ENCODE data around the gene PMPCA.

Gene PMPCA

DNA sequence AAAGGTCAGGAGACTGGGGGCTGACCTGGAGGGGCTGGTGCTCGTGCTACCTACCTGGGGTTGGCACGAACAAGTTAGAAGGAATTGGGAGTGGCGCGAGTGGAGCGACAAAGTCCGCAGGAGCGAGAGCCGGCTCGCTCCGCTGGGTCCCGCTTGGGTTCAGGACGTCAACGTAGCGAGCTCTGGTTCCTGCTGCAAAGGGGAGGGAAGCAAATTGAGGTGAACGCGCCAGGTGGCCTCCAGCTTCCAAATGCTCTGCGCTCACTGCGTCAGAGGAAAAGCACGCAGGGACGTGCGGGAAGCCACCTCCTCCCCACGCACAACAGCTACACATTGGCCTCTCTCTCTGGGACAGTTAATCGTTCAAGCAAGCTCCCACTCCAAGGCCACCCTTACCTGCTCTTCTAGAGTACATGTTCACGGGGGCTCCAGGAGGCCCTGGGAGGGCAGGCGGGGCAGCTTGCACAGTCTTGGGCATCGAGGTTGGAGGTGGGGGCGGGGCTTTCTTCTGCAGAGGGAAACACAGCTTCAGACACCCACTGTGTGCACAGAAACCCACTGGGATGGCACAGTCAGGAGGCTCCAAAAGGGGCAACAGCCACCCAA, 36.8 kb downstream of the PMPCA start:
- H3K27ac ChIP-seq (ENCODE audit: low read depth, low read length, severe bottlenecking), result no peak overlapping the region
- no peaks in the 10 kb centered on the region for H3K4me1 ChIP-seq (ENCODE audit: control insufficient read depth, insufficient read depth, low read length, poor library complexity, severe bottlenecking)
- no peak overlapping the region for H3K4me3 ChIP-seq (ENCODE audit: extremely low read depth, insufficient read depth, low read length, poor library complexity, severe bottlenecking)
- WGBS, 2 experiments (ENCODE audit: insufficient coverage in 2 of 2), result 95 to 96% methylated on average over 23 to 27 of the region's 27 CpGs
- no peaks in the 10 kb centered on the region for H3K9me3 ChIP-seq (ENCODE audit: control insufficient read depth, low read length)
- H3K36me3 ChIP-seq (ENCODE audit: control insufficient read depth, insufficient read depth, low read length), result peaks cover 90% of the 10 kb centered on the region

DNA sequence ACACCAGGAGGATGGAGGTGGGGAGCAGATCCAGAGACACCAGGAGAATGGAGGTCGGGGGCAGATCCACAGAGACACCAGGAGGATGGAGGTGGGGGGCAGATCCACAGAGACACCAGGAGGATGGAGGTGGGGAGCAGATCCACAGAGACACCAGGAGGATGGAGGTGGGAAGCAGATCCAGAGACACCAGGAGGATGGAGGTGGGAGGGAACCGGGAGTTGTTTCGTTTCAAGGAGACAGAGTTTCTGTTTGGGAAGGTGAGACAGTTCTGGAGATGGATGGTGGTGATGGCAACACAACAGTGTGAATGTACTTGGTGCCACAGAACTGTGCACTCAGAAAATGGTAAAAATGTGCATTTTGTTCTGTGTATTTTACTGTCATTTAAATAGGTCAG, 38.2 kb downstream of the PMPCA start:
- 100% methylated on average over 3 of the region's 3 CpGs for WGBS, 2 experiments (ENCODE audit: insufficient coverage in 2 of 2)
- H3K36me3 ChIP-seq (ENCODE audit: control insufficient read depth, insufficient read depth, low read length), result peaks cover 89% of the 10 kb centered on the region

DNA sequence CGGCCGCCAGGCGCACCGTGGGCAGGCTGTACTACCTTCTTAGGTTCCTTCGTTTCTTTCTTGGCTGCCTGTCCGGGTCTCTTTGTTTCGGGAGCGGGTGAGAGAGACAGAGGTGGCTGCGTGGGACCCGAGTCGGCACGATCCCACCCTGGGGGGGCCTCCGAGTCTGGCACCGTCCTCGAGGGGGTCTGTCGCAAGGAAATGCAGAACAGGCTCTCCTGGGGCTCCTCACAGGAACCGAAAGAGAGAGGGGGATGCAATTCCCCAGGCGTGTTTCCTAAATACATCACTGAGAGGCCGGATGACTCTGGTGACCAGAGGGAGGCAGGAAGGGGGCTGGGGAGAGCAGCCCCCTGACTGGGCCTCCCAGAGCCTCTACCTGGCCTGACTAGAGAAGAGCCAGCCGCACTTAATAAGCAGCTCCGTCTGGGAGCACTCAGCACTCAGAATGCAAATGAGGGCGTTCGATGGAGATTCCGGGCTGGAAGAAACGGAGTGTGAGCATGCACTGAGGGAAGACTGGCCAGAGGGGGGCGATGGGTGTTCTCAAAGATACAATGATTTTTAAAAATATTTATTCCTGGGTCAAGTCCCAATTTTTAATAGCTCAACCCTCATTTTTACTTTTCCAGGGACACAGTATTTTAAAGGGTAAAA, 40.9 kb downstream of the PMPCA start:
- H3K36me3 ChIP-seq (ENCODE audit: control insufficient read depth, insufficient read depth, low read length), result peaks cover 89% of the 10 kb centered on the region
- no peaks in the 10 kb centered on the region for H3K9me3 ChIP-seq (ENCODE audit: control insufficient read depth, low read length)
- H3K4me1 ChIP-seq (ENCODE audit: control insufficient read depth, insufficient read depth, low read length, poor library complexity, severe bottlenecking), result no peaks in the 10 kb centered on the region
- 96% methylated on average over 22 to 25 of the region's 26 CpGs for WGBS, 2 experiments (ENCODE audit: insufficient coverage in 2 of 2)
- H3K27ac ChIP-seq (ENCODE audit: low read depth, low read length, severe bottlenecking), result no peak overlapping the region
- no peak overlapping the region for H3K4me3 ChIP-seq (ENCODE audit: extremely low read depth, insufficient read depth, low read length, poor library complexity, severe bottlenecking)

More for the DNA sequence above, 38.2 kb downstream of the PMPCA start:
- H3K4me3 ChIP-seq (ENCODE audit: extremely low read depth, insufficient read depth, low read length, poor library complexity, severe bottlenecking), result no peak overlapping the region
- H3K4me1 ChIP-seq (ENCODE audit: control insufficient read depth, insufficient read depth, low read length, poor library complexity, severe bottlenecking), result no peaks in the 10 kb centered on the region
- H3K9me3 ChIP-seq (ENCODE audit: control insufficient read depth, low read length), result no peaks in the 10 kb centered on the region
- no peak overlapping the region for H3K27ac ChIP-seq (ENCODE audit: low read depth, low read length, severe bottlenecking)

DNA sequence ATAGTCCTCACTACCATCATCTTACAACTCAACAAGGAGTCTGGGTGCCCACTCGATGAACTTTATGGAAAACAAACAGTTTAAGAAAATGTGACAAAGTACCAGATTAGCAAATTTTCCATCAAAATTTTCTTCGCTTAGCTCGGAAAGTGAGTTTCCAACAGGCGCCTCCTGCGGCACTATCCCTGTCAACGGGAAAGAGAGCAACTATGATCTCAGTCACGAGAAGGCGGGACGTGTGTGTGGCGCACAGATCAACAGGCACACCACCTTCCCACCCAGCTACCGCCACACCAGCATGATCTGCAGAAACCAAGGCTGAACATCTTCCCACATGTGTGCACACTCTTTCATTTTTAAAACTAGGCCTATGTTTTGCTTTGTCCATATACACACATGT, 42.9 kb downstream of the PMPCA start:
- no peak overlapping the region for H3K27ac ChIP-seq (ENCODE audit: low read depth, low read length, severe bottlenecking)
- H3K9me3 ChIP-seq (ENCODE audit: control insufficient read depth, low read length), result no peaks in the 10 kb centered on the region
- peaks cover 89% of the 10 kb centered on the region for H3K36me3 ChIP-seq (ENCODE audit: control insufficient read depth, insufficient read depth, low read length)
- no peak overlapping the region for H3K4me3 ChIP-seq (ENCODE audit: extremely low read depth, insufficient read depth, low read length, poor library complexity, severe bottlenecking)
- 97 to 98% methylated on average over 11 of the region's 11 CpGs for WGBS, 2 experiments (ENCODE audit: insufficient coverage in 2 of 2)
- no peaks in the 10 kb centered on the region for H3K4me1 ChIP-seq (ENCODE audit: control insufficient read depth, insufficient read depth, low read length, poor library complexity, severe bottlenecking)

DNA sequence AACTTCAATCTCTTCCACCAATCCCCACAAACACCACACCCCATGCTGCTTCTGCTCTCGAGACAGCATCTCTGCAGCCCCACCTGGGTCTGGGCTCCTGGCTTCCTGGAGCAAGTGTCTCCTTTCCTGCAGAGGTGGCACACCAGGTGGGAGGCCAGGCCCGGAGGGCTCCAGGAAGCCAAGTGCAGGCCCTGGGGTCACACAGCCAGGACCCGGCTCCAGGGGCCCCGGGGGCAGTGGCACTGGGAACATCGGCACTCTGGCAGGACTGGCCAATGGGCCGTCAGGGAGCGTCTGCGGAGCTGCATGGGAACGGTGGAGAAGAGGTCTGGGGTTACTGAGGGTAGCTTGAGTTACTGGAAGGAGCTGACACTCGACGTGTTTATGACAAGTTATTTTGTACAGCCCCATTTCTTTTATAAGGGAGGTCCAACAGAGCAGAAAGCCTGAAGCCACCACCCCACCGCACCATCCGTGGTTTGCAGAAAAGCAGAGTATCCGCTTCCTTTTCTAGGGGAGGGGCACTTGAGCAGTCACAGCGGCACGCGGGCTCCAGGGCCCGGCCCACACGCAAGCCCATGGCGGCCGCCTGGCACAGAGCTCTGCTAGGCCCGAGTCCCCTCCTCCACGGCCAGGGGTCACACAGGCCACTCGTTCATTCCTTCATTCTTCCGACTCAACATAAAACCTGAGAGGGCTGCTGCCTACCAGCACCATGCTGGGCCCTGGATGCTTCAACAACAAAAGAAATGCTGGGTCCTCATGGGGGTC, 43.8 kb downstream of the PMPCA start:
- Histone ChIP-seq H3K36me3 (ENCODE audit: control insufficient read depth, insufficient read depth, low read length) (peaks cover 89% of the 10 kb centered on the region), H3K4me3 (ENCODE audit: extremely low read depth, insufficient read depth, low read length, poor library complexity, severe bottlenecking) (no peak overlapping the region), H3K4me1 (ENCODE audit: control insufficient read depth, insufficient read depth, low read length, poor library complexity, severe bottlenecking) (no peaks in the 10 kb centered on the region), H3K9me3 (ENCODE audit: control insufficient read depth, low read length) (no peaks in the 10 kb centered on the region), H3K27ac (ENCODE audit: low read depth, low read length, severe bottlenecking) (no peak overlapping the region)
- 96 to 99% methylated on average over 19 to 21 of the region's 25 CpGs for WGBS, 2 experiments (ENCODE audit: insufficient coverage in 2 of 2)

DNA sequence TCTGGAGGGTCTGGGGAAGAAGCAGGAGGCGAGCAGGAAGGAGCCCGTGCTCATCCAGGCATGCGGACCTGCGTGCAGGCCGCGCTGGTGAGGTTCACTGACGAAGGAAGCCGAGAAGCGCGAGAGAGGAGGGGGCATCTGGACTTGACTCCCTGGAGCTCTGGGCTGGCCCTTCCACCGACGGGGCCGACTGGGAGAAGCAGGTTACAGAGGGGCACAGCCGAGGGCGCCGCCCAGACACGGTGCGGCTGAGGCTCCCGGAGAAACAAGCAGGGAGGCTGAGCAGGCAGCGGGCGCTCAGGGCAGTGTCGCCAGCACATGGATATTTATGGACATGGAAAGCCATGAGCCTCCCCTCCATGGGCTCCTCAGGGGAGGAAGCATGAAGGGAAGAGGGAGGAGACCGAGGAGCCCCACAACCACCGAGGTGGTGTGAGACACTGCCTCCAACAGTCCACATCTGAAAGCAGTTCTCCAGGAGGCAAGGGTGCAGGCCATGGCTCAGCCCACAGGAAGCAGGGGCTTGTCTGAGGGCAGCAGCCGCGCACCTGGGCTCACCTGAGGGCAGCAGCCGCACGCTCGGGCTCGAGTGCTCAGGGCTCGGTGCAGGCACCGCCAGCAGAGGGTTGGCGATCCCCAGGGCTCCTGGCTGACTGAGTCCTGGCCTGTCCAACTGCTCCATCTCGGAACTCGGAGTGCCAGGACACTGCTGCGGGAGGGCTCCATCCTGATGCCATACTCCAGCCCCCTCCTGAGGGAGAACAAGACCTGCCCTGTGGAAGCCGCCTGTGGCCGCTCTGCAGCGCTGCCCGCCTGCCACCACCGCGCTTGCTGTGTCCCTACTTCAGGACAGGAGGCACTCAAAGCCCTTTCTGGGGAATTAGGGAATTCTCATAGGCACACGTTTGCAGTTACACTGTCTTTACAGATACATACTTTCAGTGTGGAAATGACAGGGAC, 44.9 kb downstream of the PMPCA start:
- Histone ChIP-seq H3K36me3 (ENCODE audit: control insufficient read depth, insufficient read depth, low read length) (peaks cover 89% of the 10 kb centered on the region), H3K4me1 (ENCODE audit: control insufficient read depth, insufficient read depth, low read length, poor library complexity, severe bottlenecking) (no peaks in the 10 kb centered on the region), H3K9me3 (ENCODE audit: control insufficient read depth, low read length) (no peaks in the 10 kb centered on the region), H3K4me3 (ENCODE audit: extremely low read depth, insufficient read depth, low read length, poor library complexity, severe bottlenecking) (no peak overlapping the region), H3K27ac (ENCODE audit: low read depth, low read length, severe bottlenecking) (no peak overlapping the region)
- 97 to 98% methylated on average over 36 to 41 of the region's 43 CpGs for WGBS, 2 experiments (ENCODE audit: insufficient coverage in 2 of 2)

DNA sequence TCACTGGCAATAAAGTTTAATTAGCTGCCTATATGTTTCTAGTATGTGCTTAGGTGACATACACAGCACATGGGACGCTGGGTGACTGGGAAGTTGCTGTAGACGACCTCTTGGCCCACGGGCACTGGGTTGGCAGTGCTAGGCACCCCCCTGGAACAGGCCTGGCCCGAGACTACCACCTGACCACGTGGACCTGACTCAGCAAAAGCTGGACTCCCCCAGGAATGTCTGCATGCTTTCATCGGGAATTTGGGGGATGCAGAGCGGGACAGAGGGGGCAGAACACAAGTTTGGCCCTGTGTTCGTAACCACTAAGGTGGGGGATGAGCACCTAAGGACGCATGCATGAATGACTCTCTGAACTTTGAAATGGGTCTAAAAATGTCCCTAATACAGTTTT, 45.8 kb downstream of the PMPCA start:
- Histone ChIP-seq H3K9me3 (ENCODE audit: control insufficient read depth, low read length) (no peaks in the 10 kb centered on the region), H3K4me1 (ENCODE audit: control insufficient read depth, insufficient read depth, low read length, poor library complexity, severe bottlenecking) (no peaks in the 10 kb centered on the region), H3K4me3 (ENCODE audit: extremely low read depth, insufficient read depth, low read length, poor library complexity, severe bottlenecking) (no peak overlapping the region), H3K36me3 (ENCODE audit: control insufficient read depth, insufficient read depth, low read length) (peaks cover 89% of the 10 kb centered on the region), H3K27ac (ENCODE audit: low read depth, low read length, severe bottlenecking) (no peak overlapping the region)
- 93 to 98% methylated on average over 7 to 9 of the region's 9 CpGs for WGBS, 2 experiments (ENCODE audit: insufficient coverage in 2 of 2)

DNA sequence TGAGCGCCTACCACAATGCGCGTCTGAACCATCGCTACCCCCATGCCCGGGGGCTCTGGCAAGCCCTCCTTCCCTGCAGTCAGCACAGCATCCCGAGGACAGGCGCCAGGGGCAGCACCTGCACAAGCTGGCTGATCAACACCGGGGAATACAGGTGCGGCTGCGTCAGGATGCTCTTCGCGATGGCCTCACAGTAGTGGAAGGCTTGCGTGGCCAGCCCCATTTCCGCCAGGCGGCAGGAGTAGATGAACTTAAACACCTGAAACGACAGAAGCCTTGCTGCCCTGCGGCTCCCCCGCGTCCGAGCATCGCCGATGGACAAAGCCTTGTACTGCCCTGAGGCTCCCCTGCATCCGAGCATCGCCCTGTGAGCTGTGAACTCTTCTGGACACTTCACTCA, 46.9 kb downstream of the PMPCA start:
- Histone ChIP-seq H3K4me3 (ENCODE audit: extremely low read depth, insufficient read depth, low read length, poor library complexity, severe bottlenecking) (no peak overlapping the region), H3K9me3 (ENCODE audit: control insufficient read depth, low read length) (no peaks in the 10 kb centered on the region), H3K27ac (ENCODE audit: low read depth, low read length, severe bottlenecking) (no peak overlapping the region), H3K4me1 (ENCODE audit: control insufficient read depth, insufficient read depth, low read length, poor library complexity, severe bottlenecking) (no peaks in the 10 kb centered on the region), H3K36me3 (ENCODE audit: control insufficient read depth, insufficient read depth, low read length) (peaks cover 93% of the 10 kb centered on the region)
- WGBS, 2 experiments (ENCODE audit: insufficient coverage in 2 of 2), result 97 to 99% methylated on average over 24 of the region's 24 CpGs

DNA sequence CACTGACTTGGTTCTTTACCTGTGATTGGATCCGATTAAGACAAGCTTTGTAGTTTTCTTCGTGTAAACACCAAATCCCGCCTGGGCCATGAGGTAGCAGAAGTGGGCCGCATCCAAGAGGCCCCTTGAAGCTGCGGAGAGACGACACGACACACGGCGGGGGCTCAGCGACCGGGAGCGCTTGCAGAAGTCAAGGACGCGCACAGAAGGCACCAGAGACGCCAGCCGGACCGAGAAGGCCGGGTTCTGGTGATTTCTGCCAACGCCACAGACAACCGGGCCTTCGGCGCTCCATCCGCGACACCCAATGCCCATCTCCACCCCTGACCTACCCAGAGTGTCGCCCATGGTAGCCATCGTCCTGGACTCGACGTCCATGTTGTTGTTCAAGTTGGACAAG, 49.0 kb downstream of the PMPCA start:
- H3K27ac ChIP-seq (ENCODE audit: low read depth, low read length, severe bottlenecking), result no peak overlapping the region
- H3K9me3 ChIP-seq (ENCODE audit: control insufficient read depth, low read length), result no peaks in the 10 kb centered on the region
- no peak overlapping the region for H3K4me3 ChIP-seq (ENCODE audit: extremely low read depth, insufficient read depth, low read length, poor library complexity, severe bottlenecking)
- no peaks in the 10 kb centered on the region for H3K4me1 ChIP-seq (ENCODE audit: control insufficient read depth, insufficient read depth, low read length, poor library complexity, severe bottlenecking)
- 93 to 94% methylated on average over 28 of the region's 28 CpGs for WGBS, 2 experiments (ENCODE audit: insufficient coverage in 2 of 2)
- H3K36me3 ChIP-seq (ENCODE audit: control insufficient read depth, insufficient read depth, low read length), result peaks cover 98% of the 10 kb centered on the region

DNA sequence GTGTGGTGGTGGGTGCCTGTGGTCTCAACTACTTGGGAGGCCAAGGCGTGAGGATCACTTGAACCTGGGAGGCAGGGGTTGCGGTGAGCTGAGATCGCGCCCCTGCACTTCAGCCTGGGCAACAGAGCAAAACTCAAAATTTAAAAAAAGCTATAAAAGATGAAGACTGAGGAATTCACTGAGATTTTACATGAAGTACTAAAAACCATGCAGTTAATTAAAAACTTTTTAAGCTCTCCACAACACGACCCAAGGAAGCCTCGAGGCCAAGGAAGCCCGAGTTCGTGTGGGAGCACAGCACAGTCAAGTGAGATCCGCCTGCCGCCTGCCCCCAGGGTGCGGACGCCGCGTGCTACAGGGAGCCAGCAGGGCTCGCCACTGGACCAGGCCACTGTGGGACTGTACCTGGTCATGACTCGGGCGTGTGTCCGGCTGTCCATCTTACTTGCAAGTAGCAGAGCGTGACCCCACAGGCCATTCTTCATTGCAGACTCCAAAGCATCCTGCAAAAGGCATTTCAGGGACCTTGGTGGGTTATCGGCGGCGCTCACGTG, 50.4 kb downstream of the PMPCA start:
- H3K4me3 ChIP-seq (ENCODE audit: extremely low read depth, insufficient read depth, low read length, poor library complexity, severe bottlenecking), result no peak overlapping the region
- no peak overlapping the region for H3K27ac ChIP-seq (ENCODE audit: low read depth, low read length, severe bottlenecking)
- WGBS, 2 experiments (ENCODE audit: insufficient coverage in 2 of 2), result 96 to 98% methylated on average over 22 to 23 of the region's 23 CpGs
- peaks cover 98% of the 10 kb centered on the region for H3K36me3 ChIP-seq (ENCODE audit: control insufficient read depth, insufficient read depth, low read length)
- H3K4me1 ChIP-seq (ENCODE audit: control insufficient read depth, insufficient read depth, low read length, poor library complexity, severe bottlenecking), result no peaks in the 10 kb centered on the region
- H3K9me3 ChIP-seq (ENCODE audit: control insufficient read depth, low read length), result no peaks in the 10 kb centered on the region
